ENCODE measurements around the gene RBM19.

DNA sequence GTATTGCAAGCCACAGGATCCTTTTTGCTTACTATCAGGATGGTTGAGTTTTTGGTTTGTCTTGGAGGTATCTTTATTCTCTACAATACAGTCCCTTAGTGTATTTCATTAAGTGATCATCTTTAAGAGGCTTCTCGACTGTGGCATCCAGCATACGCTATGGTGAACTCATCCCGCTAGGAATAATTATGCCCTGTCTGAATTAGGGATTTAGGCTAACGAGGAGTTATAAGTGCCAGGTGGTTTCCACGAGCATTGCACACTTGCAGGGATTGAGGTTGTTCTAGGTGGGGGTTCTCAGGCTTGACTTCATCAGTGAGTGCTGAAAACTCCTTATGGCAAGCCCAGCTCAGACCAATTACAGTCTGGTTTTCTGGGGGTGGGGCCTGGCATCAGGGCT is 37.2 kb upstream of the RBM19 start:
- no peak for TF ChIP-seq CTCF (conservative IDR thresholded peaks at IDR 0.05 in 1 of 2, IDR thresholded peaks at IDR 0.05 in 1 of 2; ENCODE audit: low read depth in 1 of 2, low read length in 2 of 2)
- no peak for TF ChIP-seq EZH2 (IDR thresholded peaks at IDR 0.05; ENCODE audit: low read length, missing control alignments)
